ENCODE data around the gene CCDC192.

CCDC192 gene

GRCh38 chr5:127919818-127920217 is 216.6 kb downstream of the CCDC192 start:
- Histone ChIP-seq H3K4me3 (ENCODE audit: low read length) (no peak overlapping the region), H3K4me1 (ENCODE audit: control insufficient read depth, low read length) (peaks cover 3% of the 10 kb centered on the region; the same call in 1 of the 2 replicates), H3K4me2 (ENCODE audit: low read length) (no peak overlapping the region), H3K79me2 (ENCODE audit: control insufficient read depth, low read length) (no peaks in the 10 kb centered on the region), H4K20me1 (ENCODE audit: control insufficient read depth, insufficient read depth, low read depth, low read length) (no peaks in the 10 kb centered on the region), H3K9me2 (replicated peaks; ENCODE audit: control insufficient read depth, low read length) (no peaks in the 10 kb centered on the region), H3F3A (ENCODE audit: control insufficient read depth, insufficient read depth) (no peaks in the 10 kb centered on the region), H3K27ac (ENCODE audit: low read depth, low read length) (no peak overlapping the region), H3K9me3 (ENCODE audit: control insufficient read depth, insufficient read depth, low read length) (no peaks in the 10 kb centered on the region), H3K36me3 (ENCODE audit: control insufficient read depth, low read length) (no peaks in the 10 kb centered on the region), H3K27me3 (ENCODE audit: control insufficient read depth, low read length) (no peaks in the 10 kb centered on the region)
- TF ChIP-seq CTCF (IDR thresholded peaks at IDR 0.05; ENCODE audit: low read depth, low read length, poor library complexity, severe bottlenecking), result no peak
- no peak for TF ChIP-seq EZH2phosphoT487 (IDR thresholded peaks at IDR 0.05; ENCODE audit: borderline replicate concordance, low read length)

- H3K36me3 ChIP-seq (ENCODE audit: control insufficient read depth, low read length), result no peaks in the 10 kb centered on the region
- H3K4me2 ChIP-seq (ENCODE audit: low read length), result no peak overlapping the region
- H4K20me1 ChIP-seq (ENCODE audit: control insufficient read depth, insufficient read depth, low read depth, low read length), result no peaks in the 10 kb centered on the region
- no peaks in the 10 kb centered on the region for H3K9me2 ChIP-seq (replicated peaks; ENCODE audit: control insufficient read depth, low read length)
- no peaks in the 10 kb centered on the region for H3F3A ChIP-seq (ENCODE audit: control insufficient read depth, insufficient read depth)
- H3K9me3 ChIP-seq (ENCODE audit: control insufficient read depth, insufficient read depth, low read length), result no peaks in the 10 kb centered on the region
- no peak overlapping the region for H3K27ac ChIP-seq (ENCODE audit: low read depth, low read length)
- TF ChIP-seq CTCF (IDR thresholded peaks at IDR 0.05; ENCODE audit: low read depth, low read length, poor library complexity, severe bottlenecking) (no peak), EZH2phosphoT487 (IDR thresholded peaks at IDR 0.05; ENCODE audit: borderline replicate concordance, low read length) (no peak)
- no peaks in the 10 kb centered on the region for H3K79me2 ChIP-seq (ENCODE audit: control insufficient read depth, low read length)
- peaks cover 3% of the 10 kb centered on the region; the same call in 1 of the 2 replicates for H3K4me1 ChIP-seq (ENCODE audit: control insufficient read depth, low read length)
- H3K27me3 ChIP-seq (ENCODE audit: control insufficient read depth, low read length), result no peaks in the 10 kb centered on the region
- no peak overlapping the region for H3K4me3 ChIP-seq (ENCODE audit: low read length)
Measured at GRCh38 chr5:127920936-127921335, 217.7 kb downstream of the CCDC192 start.

- H3K27me3 ChIP-seq (ENCODE audit: control insufficient read depth, low read length), result no peaks in the 10 kb centered on the region
- no peaks in the 10 kb centered on the region for H3F3A ChIP-seq (ENCODE audit: control insufficient read depth, insufficient read depth)
- no peak overlapping the region for H3K4me3 ChIP-seq (ENCODE audit: low read length)
- no peaks in the 10 kb centered on the region for H4K20me1 ChIP-seq (ENCODE audit: control insufficient read depth, insufficient read depth, low read depth, low read length)
- no peaks in the 10 kb centered on the region for H3K79me2 ChIP-seq (ENCODE audit: control insufficient read depth, low read length)
- H3K4me1 ChIP-seq (ENCODE audit: control insufficient read depth, low read length), result peaks cover 3% of the 10 kb centered on the region; the same call in 1 of the 2 replicates
- TF ChIP-seq EZH2phosphoT487 (IDR thresholded peaks at IDR 0.05; ENCODE audit: borderline replicate concordance, low read length) (no peak), CTCF (IDR thresholded peaks at IDR 0.05; ENCODE audit: low read depth, low read length, poor library complexity, severe bottlenecking) (no peak)
- no peaks in the 10 kb centered on the region for H3K9me2 ChIP-seq (replicated peaks; ENCODE audit: control insufficient read depth, low read length)
- no peak overlapping the region for H3K27ac ChIP-seq (ENCODE audit: low read depth, low read length)
- H3K9me3 ChIP-seq (ENCODE audit: control insufficient read depth, insufficient read depth, low read length), result no peaks in the 10 kb centered on the region
- no peaks in the 10 kb centered on the region for H3K36me3 ChIP-seq (ENCODE audit: control insufficient read depth, low read length)
- H3K4me2 ChIP-seq (ENCODE audit: low read length), result no peak overlapping the region
Measured at GRCh38 chr5:127922603-127923002, 219.4 kb downstream of the CCDC192 start.
